SK-N-SH treated with all-trans-retinoic acid at 6 μM for 48 hours (cell line): ENCODE results near the gene MVD.

Experiments used
- ATAC-seq: fragments of 200-7000 bp; cut with Tn5 transposase; 3 replicates; pipeline ENCODE4 v1.9.1; 2020; ENCODE audit warnings: mild to moderate bottlenecking, moderate library complexity
- ARNTL ChIP-seq: fragments of 450-650 bp; formaldehyde crosslinking; IDR thresholded peaks from 2 replicates; pipeline ENCODE4 v1.5.0; 2020; ENCODE audit warnings: low read depth, mild to moderate bottlenecking, moderate library complexity, borderline replicate concordance
- BACH2 ChIP-seq: fragments of 250-450 bp; sonication (Bioruptor Pico); IDR thresholded peaks from 2 replicates; pipeline ENCODE4 v1.9.0; 2021; ENCODE audit warnings: mild to moderate bottlenecking, borderline replicate concordance
- CSDC2 ChIP-seq: fragments of 250-450 bp; sonication (Bioruptor Pico); IDR thresholded peaks from 2 replicates; pipeline ENCODE4 v1.5.0; 2020; ENCODE audit warnings: mild to moderate bottlenecking, moderate library complexity
- ESRRG ChIP-seq: fragments of 250-450 bp; sonication (Bioruptor Pico); IDR thresholded peaks from 2 replicates; pipeline ENCODE4 v1.6.1; 2021; ENCODE audit warnings: mild to moderate bottlenecking
- GLIS3 ChIP-seq: fragments of 250-450 bp; sonication (Bioruptor Pico); IDR thresholded peaks from 2 replicates; pipeline ENCODE4 v1.5.0; 2020; ENCODE audit warnings: mild to moderate bottlenecking, moderate library complexity
- ISL1 ChIP-seq: fragments of 250-450 bp; sonication (Bioruptor Pico); IDR thresholded peaks from 2 replicates; pipeline ENCODE4 v2.1.2; 2022; ENCODE audit warnings: mild to moderate bottlenecking, moderate library complexity
- OSR1 ChIP-seq: fragments of 250-450 bp; sonication (Bioruptor Pico); IDR thresholded peaks from 2 replicates; pipeline ENCODE4 v1.8.0; 2022; ENCODE audit warnings: moderate library complexity, mild to moderate bottlenecking, inconsistent platforms
- PPARA ChIP-seq: fragments of 250-450 bp; sonication (Bioruptor Pico); IDR thresholded peaks from 2 replicates; pipeline ENCODE4 v1.5.0; 2020; ENCODE audit warnings: mild to moderate bottlenecking, borderline replicate concordance
- RARB ChIP-seq: fragments of 250-450 bp; sonication (Bioruptor Pico); IDR thresholded peaks from 2 replicates; pipeline ENCODE4 v1.8.0; 2021; ENCODE audit warnings: mild to moderate bottlenecking, moderate library complexity
- TCF4 ChIP-seq: fragments of 250-450 bp; sonication (Bioruptor Pico); IDR thresholded peaks from 2 replicates; pipeline ENCODE4 v1.8.0; 2021; ENCODE audit warnings: mild to moderate bottlenecking, moderate library complexity, borderline replicate concordance
- TOX ChIP-seq: fragments of 250-450 bp; sonication (Bioruptor Pico); IDR thresholded peaks from 2 replicates; pipeline ENCODE4 v1.8.0; 2021; ENCODE audit warnings: mild to moderate bottlenecking, moderate library complexity, borderline replicate concordance
- ZC3H10 ChIP-seq: fragments of 250-450 bp; sonication (Bioruptor Pico); IDR thresholded peaks from 2 replicates; pipeline ENCODE4 v1.5.1; 2021; ENCODE audit warnings: mild to moderate bottlenecking, moderate library complexity
- ZFP3 ChIP-seq: fragments of 250-450 bp; sonication (Bioruptor Pico); IDR thresholded peaks from 2 replicates; pipeline ENCODE4 v1.5.0; 2020; ENCODE audit warnings: mild to moderate bottlenecking, moderate library complexity
- ZFP30 ChIP-seq: fragments of 450-650 bp; formaldehyde crosslinking; IDR thresholded peaks from 2 replicates; pipeline ENCODE4 v1.5.0; 2022; ENCODE audit warnings: mild to moderate bottlenecking, moderate library complexity
- ZNF565 ChIP-seq: fragments of 450-650 bp; formaldehyde crosslinking; conservative IDR thresholded peaks from 2 replicates; pipeline ENCODE4 v1.5.0; 2020; ENCODE audit warnings: low read depth, mild to moderate bottlenecking, moderate library complexity
- ZNF70 ChIP-seq: fragments of 450-650 bp; formaldehyde crosslinking; IDR thresholded peaks from 2 replicates; pipeline ENCODE4 v1.5.0; 2020; ENCODE audit warnings: mild to moderate bottlenecking, moderate library complexity
- ZNF8 ChIP-seq: fragments of 450-650 bp; formaldehyde crosslinking; IDR thresholded peaks from 2 replicates; pipeline ENCODE4 v1.5.0; 2020; ENCODE audit warnings: mild to moderate bottlenecking, moderate library complexity
- TF ChIP-seq, protein P1 (sequence below): fragments of 250-450 bp; sonication (Bioruptor Pico); IDR thresholded peaks from 2 replicates; pipeline ENCODE4 v1.5.1; 2020; ENCODE audit warnings: low read depth, mild to moderate bottlenecking, moderate library complexity
- TF ChIP-seq, protein P2 (sequence below): fragments of 250-450 bp; sonication (Bioruptor Pico); IDR thresholded peaks from 2 replicates; pipeline ENCODE4 v1.8.0; 2020; ENCODE audit warnings: mild to moderate bottlenecking, moderate library complexity, borderline replicate concordance
- TF ChIP-seq, protein P3 (sequence below): fragments of 250-450 bp; sonication (Bioruptor Pico); IDR thresholded peaks from 2 replicates; pipeline ENCODE4 v1.5.0; 2020; ENCODE audit warnings: mild to moderate bottlenecking, moderate library complexity
- TF ChIP-seq, protein P4 (sequence below): fragments of 250-450 bp; sonication (Bioruptor Pico); IDR thresholded peaks from 2 replicates; pipeline ENCODE4 v1.8.0; 2021; ENCODE audit warnings: low read depth, mild to moderate bottlenecking, moderate library complexity, borderline replicate concordance

The MVD gene

DNA sequence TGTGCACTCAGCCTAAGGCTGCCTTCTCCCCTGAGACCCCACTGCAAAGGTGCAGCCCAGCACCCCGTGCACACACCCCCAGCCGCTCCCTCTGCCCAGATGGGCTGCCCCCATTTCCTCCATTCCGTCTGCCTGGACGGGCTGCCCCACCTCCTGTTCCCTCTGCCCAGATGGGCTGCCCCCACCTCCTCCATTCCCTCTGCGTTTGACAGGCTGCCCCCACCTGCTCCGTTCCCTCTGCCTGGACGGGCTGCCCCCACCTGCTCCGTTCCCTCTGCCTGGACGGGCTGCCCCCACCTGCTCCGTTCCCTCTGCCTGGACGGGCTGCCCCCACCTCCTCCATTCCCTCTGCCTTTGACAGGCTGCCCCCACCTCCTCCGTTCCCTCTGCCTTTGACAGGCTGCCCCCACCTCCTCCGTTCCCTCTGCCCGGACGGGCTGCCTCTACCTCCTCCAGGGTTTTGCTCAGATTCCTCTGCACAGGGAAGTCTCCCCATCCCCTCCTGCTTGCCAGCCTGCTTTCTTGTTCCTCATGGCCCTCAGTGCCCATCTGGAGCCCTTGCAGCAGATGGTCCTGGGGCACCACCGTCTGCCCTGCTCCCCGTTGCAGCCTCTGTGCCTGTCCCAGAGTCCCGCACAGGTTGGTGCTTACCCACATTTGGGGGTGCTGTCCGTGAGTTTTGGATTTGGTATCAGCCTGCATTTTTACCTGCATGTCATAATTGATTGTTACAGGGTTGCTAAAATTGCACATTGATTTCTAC, 47.9 kb downstream of the MVD start:
- no peak for TF ChIP-seq CSDC2 (CRISPR knock-in tag)
- TF ChIP-seq, protein P1, sequence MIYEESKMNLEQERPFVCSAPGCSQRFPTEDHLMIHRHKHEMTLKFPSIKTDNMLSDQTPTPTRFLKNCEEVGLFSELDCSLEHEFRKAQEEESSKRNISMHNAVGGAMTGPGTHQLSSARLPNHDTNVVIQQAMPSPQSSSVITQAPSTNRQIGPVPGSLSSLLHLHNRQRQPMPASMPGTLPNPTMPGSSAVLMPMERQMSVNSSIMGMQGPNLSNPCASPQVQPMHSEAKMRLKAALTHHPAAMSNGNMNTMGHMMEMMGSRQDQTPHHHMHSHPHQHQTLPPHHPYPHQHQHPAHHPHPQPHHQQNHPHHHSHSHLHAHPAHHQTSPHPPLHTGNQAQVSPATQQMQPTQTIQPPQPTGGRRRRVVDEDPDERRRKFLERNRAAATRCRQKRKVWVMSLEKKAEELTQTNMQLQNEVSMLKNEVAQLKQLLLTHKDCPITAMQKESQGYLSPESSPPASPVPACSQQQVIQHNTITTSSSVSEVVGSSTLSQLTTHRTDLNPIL (CRISPR knock-in tag) = no peak
- no peak for TF ChIP-seq ZNF565 (CRISPR knock-in tag)
- TF ChIP-seq GLIS3 (CRISPR knock-in tag) = no peak
- TF ChIP-seq OSR1 (CRISPR knock-in tag) = no peak
- TF ChIP-seq BACH2 (CRISPR knock-in tag) = no peak
- TF ChIP-seq ZNF8 (CRISPR knock-in tag) = no peak
- TF ChIP-seq, protein P2, sequence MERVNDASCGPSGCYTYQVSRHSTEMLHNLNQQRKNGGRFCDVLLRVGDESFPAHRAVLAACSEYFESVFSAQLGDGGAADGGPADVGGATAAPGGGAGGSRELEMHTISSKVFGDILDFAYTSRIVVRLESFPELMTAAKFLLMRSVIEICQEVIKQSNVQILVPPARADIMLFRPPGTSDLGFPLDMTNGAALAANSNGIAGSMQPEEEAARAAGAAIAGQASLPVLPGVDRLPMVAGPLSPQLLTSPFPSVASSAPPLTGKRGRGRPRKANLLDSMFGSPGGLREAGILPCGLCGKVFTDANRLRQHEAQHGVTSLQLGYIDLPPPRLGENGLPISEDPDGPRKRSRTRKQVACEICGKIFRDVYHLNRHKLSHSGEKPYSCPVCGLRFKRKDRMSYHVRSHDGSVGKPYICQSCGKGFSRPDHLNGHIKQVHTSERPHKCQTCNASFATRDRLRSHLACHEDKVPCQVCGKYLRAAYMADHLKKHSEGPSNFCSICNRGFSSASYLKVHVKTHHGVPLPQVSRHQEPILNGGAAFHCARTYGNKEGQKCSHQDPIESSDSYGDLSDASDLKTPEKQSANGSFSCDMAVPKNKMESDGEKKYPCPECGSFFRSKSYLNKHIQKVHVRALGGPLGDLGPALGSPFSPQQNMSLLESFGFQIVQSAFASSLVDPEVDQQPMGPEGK (CRISPR knock-in tag) = no peak
- no peak for TF ChIP-seq ZC3H10 (CRISPR knock-in tag)
- no peak for TF ChIP-seq PPARA (CRISPR knock-in tag)
- no peak for TF ChIP-seq TOX (CRISPR knock-in tag)
- TF ChIP-seq RARB (CRISPR knock-in tag) = no peak
- TF ChIP-seq TCF4 (CRISPR knock-in tag) = no peak
- no peak for TF ChIP-seq ZFP3 (CRISPR knock-in tag)
- TF ChIP-seq ZNF70 (CRISPR knock-in tag) = no peak
- ATAC-seq = no peak

DNA sequence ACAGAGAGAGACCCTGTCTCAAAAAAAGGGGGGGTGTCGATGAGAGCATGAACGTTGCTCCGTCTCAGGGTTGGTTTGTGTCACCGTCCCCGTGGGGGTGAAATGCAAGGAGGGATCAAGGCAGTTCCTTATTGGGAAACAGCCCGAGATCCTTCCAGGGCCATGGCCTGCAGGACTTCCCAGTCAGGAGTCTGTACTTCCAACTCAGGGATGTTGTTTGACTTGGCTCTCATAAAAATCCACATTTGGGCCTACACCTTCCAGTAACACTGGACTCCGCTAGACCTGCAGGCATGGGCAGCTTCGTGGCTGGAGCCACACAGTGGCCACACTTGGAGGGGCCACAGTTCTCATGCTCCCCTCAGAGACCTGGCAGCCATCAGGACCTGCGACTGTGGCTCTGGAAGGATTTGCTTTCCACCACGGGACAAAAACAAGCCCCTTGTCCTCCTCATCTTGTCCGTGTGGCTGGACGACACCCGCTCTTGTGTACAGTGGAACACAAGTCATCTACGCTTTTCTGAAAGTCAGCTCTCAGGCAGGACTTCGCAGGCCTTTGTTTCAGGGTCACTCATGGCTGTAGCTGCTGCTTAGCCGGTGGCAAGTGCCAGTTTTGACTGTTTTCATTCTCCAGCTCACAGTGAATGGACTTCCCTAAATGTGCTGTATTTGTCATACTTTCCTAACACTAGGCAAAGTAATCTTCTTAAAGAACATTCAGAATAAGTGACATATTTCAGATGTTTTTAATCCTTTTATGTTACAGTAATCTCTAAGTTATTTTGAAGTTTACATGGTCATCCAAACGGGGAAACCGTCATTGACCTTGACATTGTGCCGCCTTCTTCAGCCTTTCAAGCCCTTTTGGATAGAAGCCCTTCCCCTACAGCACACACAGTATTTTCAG, 48.7 kb downstream of the MVD start:
- TF ChIP-seq PPARA (CRISPR knock-in tag) (no peak), ZFP3 (CRISPR knock-in tag) (no peak), CSDC2 (CRISPR knock-in tag) (no peak), ZFP30 (CRISPR knock-in tag) (no peak)
- ATAC-seq = no peak

DNA sequence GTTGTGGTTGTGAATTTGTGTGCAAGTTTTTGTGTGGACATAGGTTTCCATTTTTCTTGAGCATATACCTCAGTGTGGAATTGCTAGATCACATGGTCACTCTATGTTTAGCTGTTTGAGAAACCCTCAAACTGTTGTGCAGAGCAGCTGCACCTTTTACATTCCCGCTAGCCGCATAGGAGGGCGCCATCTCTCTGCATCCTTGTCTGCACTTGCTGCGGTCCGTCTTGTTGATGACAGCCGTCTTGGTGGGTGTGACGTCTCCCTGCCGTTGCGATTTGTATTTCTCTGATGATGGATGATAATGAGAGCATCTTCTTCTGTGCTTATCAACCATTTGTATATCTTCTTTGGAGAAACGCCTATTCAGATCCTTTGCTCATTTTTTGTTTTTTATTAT, 49.6 kb downstream of the MVD start:
- no peak for TF ChIP-seq RARB (CRISPR knock-in tag)
- TF ChIP-seq PPARA (CRISPR knock-in tag) = no peak
- TF ChIP-seq ARNTL (CRISPR knock-in tag) = no peak
- no peak for TF ChIP-seq TCF4 (CRISPR knock-in tag)
- no peak for TF ChIP-seq ZFP30 (CRISPR knock-in tag)
- no peak for TF ChIP-seq ZFP3 (CRISPR knock-in tag)
- ATAC-seq = no peak

DNA sequence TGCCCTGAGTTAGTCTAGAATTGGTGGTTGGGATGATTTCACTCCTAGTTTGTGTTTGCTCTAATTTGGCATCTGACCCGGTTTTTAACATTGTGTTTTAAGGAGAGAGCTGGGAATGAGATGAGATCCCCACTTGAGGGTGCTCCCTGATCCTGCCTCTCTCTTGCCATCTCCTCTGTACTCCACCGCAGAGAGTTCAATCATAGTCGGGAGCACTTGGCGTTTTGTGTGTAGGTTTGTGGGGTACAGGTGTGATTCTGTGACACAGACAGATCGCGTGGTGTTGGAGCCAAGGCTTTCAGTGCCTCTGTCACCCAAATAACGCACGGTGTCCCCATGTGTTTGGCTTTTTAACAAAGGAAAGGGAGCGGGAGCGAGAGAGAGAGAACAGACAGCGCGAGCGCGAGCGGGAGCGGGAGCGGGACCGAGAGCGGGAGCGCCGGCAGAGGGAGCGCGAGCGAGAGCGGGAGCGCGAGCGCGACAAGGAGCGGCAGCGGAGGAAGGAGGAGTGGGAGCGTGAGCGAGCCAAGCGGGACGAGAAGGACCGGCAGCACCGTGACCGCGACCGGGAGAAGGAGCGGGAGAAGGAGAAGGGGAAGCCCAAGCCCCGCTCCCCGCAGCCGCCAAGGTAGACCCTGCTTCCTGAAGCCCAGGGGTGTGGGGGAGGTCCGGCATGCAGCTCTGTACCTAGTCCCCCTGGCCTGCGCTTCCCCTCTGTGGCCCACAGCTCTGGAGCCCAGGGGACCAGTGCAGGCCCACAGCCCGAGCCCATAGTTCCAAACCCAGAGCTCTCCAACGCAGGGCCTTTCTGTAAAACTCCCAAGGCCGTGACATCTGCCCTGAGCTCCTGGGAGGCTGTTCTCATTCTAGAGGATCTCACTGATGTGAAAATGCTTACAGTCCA, 51.7 kb downstream of the MVD start:
- TF ChIP-seq GLIS3 (CRISPR knock-in tag) = no peak
- TF ChIP-seq ISL1 (CRISPR knock-in tag) = no peak
- TF ChIP-seq, protein P3, sequence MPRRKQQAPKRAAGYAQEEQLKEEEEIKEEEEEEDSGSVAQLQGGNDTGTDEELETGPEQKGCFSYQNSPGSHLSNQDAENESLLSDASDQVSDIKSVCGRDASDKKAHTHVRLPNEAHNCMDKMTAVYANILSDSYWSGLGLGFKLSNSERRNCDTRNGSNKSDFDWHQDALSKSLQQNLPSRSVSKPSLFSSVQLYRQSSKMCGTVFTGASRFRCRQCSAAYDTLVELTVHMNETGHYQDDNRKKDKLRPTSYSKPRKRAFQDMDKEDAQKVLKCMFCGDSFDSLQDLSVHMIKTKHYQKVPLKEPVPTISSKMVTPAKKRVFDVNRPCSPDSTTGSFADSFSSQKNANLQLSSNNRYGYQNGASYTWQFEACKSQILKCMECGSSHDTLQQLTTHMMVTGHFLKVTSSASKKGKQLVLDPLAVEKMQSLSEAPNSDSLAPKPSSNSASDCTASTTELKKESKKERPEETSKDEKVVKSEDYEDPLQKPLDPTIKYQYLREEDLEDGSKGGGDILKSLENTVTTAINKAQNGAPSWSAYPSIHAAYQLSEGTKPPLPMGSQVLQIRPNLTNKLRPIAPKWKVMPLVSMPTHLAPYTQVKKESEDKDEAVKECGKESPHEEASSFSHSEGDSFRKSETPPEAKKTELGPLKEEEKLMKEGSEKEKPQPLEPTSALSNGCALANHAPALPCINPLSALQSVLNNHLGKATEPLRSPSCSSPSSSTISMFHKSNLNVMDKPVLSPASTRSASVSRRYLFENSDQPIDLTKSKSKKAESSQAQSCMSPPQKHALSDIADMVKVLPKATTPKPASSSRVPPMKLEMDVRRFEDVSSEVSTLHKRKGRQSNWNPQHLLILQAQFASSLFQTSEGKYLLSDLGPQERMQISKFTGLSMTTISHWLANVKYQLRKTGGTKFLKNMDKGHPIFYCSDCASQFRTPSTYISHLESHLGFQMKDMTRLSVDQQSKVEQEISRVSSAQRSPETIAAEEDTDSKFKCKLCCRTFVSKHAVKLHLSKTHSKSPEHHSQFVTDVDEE (CRISPR knock-in tag) = no peak
- TF ChIP-seq RARB (CRISPR knock-in tag) = no peak
- no peak for TF ChIP-seq ESRRG (CRISPR knock-in tag)
- TF ChIP-seq, protein P4, sequence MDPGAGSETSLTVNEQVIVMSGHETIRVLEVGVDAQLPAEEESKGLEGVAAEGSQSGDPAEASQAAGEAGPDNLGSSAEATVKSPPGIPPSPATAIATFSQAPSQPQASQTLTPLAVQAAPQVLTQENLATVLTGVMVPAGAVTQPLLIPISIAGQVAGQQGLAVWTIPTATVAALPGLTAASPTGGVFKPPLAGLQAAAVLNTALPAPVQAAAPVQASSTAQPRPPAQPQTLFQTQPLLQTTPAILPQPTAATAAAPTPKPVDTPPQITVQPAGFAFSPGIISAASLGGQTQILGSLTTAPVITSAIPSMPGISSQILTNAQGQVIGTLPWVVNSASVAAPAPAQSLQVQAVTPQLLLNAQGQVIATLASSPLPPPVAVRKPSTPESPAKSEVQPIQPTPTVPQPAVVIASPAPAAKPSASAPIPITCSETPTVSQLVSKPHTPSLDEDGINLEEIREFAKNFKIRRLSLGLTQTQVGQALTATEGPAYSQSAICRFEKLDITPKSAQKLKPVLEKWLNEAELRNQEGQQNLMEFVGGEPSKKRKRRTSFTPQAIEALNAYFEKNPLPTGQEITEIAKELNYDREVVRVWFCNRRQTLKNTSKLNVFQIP (CRISPR knock-in tag) = no peak
- TF ChIP-seq ARNTL (CRISPR knock-in tag) = no peak
- TF ChIP-seq TOX (CRISPR knock-in tag) = no peak
- no peak for TF ChIP-seq ZNF565 (CRISPR knock-in tag)
- TF ChIP-seq ZNF8 (CRISPR knock-in tag) = no peak
- no peak for ATAC-seq
